ENCODE data around the gene FABP2. TPM values are rescaled to one million over a fixed set of nuclear protein-coding genes. Genes with fewer than 3 reads are reported as not detected.

The FABP2 gene
- total RNA-seq, 1 experiment from 2014 or later = not detected

DNA sequence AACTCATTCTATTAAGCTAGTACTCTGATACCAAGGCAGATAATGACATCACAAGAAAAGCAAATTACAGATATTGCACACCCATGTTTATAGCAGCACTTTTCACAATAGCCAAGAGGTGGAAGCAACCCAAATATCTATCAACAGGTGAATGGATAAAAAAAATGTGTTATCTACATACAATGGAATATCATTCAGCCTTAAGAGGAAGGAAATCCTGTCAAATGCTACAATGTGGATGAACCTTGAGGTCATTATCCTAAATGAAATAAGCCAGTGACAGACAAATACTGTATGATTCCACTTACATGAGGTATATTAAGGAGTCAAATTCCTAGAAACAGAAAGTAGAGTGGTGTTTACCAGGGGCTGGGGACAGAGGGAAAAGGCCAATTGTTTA is 14.3 kb downstream of the FABP2 start:
- TF ChIP-seq EZH2 (IDR thresholded peaks at IDR 0.05; ENCODE audit: borderline replicate concordance, low read depth, low read length, poor library complexity, severe bottlenecking) = no peak
- TF ChIP-seq, protein P1, sequence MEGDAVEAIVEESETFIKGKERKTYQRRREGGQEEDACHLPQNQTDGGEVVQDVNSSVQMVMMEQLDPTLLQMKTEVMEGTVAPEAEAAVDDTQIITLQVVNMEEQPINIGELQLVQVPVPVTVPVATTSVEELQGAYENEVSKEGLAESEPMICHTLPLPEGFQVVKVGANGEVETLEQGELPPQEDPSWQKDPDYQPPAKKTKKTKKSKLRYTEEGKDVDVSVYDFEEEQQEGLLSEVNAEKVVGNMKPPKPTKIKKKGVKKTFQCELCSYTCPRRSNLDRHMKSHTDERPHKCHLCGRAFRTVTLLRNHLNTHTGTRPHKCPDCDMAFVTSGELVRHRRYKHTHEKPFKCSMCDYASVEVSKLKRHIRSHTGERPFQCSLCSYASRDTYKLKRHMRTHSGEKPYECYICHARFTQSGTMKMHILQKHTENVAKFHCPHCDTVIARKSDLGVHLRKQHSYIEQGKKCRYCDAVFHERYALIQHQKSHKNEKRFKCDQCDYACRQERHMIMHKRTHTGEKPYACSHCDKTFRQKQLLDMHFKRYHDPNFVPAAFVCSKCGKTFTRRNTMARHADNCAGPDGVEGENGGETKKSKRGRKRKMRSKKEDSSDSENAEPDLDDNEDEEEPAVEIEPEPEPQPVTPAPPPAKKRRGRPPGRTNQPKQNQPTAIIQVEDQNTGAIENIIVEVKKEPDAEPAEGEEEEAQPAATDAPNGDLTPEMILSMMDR (conservative IDR thresholded peaks at IDR 0.05; ENCODE audit: low read depth, low read length) = no peak
- POLR2A ChIA-PET (ENCODE audit: low non-redundant PET) = no interaction called here
- BruUV-seq (replicated peaks) = no TSS peak

DNA sequence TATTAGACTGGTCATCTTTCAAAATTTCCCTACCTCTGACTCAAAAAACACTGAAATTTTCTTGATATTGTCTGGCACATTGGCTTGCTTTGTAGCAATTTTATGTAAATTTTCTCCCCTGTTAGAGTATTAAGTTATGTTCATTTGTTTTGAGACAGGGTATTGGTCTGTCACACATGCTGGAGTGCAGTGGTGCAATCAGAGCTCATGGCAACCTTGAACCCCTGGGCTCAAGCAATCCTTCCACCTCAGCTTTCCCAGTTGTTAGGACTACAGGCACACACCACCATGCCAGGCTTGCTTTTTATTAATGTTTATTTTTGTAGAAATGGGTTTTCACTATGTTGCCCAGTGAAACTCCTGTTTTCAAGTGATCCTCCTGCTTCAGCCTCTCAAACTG is 17.5 kb downstream of the FABP2 start:
- Histone ChIP-seq H3K27ac (ENCODE audit: low read depth, low read length, poor library complexity, severe bottlenecking) (no peak overlapping the region), H3K4me3 (ENCODE audit: low read depth, low read length, poor library complexity, severe bottlenecking) (no peak overlapping the region), H3K9me3 (ENCODE audit: low read depth, low read length, poor library complexity, severe bottlenecking) (no peaks in the 10 kb centered on the region), H3K36me3 (ENCODE audit: insufficient read depth, low read length, poor library complexity, severe bottlenecking) (no peaks in the 10 kb centered on the region), H3K27me3 (replicated peaks; ENCODE audit: insufficient read depth, low read depth, low read length, poor library complexity) (no peaks in the 10 kb centered on the region), H3K4me1 (ENCODE audit: insufficient read depth, low read length, poor library complexity, severe bottlenecking) (no peaks in the 10 kb centered on the region)
- ChIA-PET POLR2A (ENCODE audit: low non-redundant PET) (no interaction called here), CTCF (no interaction called here)
- no peak for DNase-seq (ENCODE audit: low spot score)
- intact Hi-C loops (cut with micrococcal nuclease; ENCODE audit: unreplicated experiment) = no loop called here
- BruUV-seq (replicated peaks) = no TSS peak
- TF ChIP-seq, protein P1 (conservative IDR thresholded peaks at IDR 0.05; ENCODE audit: low read depth, low read length) = no peak
- no peak for TF ChIP-seq EZH2 (IDR thresholded peaks at IDR 0.05; ENCODE audit: borderline replicate concordance, low read depth, low read length, poor library complexity, severe bottlenecking)

More for the DNA sequence above, 14.3 kb downstream of the FABP2 start:
- intact Hi-C loops (cut with micrococcal nuclease; ENCODE audit: unreplicated experiment) = no loop called here
- H3K36me3 ChIP-seq (ENCODE audit: insufficient read depth, low read length, poor library complexity, severe bottlenecking) = no peaks in the 10 kb centered on the region
- no peak overlapping the region for H3K27ac ChIP-seq (ENCODE audit: low read depth, low read length, poor library complexity, severe bottlenecking)
- no peaks in the 10 kb centered on the region for H3K4me1 ChIP-seq (ENCODE audit: insufficient read depth, low read length, poor library complexity, severe bottlenecking)
- CTCF ChIA-PET = no interaction called here
- H3K4me3 ChIP-seq (ENCODE audit: low read depth, low read length, poor library complexity, severe bottlenecking) = no peak overlapping the region
- no peaks in the 10 kb centered on the region for H3K27me3 ChIP-seq (replicated peaks; ENCODE audit: insufficient read depth, low read depth, low read length, poor library complexity)
- no peak for DNase-seq (ENCODE audit: low spot score)
- H3K9me3 ChIP-seq (ENCODE audit: low read depth, low read length, poor library complexity, severe bottlenecking) = no peaks in the 10 kb centered on the region

DNA sequence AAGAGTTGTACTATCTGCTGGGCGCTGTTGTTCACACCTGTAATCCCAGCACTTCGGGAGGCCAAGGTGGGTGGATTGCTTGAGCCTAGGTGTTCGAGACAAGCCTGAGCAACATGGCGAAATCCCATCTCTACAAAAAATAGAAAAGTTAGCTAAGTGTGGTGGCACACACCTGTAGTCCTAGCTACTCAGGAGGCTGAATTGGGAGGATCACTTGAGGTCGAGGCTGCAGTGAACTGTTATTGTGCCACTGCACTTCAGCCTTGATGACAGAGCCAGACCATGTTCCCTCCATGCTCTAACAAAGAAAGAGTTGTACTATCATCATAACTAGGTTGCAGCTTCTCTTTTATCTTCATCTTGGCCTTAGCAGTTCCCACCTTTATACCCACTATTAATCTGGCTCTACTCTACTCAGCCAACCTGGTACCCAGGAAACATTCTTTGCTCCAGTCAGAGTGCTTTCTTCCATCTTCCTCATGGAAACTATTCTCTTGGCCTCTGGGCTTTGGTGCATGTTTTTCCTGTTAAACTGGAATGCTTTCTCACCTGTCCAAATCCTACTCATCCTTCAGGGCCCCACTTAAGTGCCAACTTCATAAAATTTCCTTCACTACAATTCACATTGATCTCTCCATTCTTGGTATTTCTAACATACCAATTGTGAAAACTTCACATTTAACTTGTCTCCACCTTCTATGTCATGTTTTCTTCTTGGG is 18.2 kb downstream of the FABP2 start:
- Histone ChIP-seq H3K27ac (ENCODE audit: low read depth, low read length, poor library complexity, severe bottlenecking) (no peak overlapping the region), H3K4me1 (ENCODE audit: insufficient read depth, low read length, poor library complexity, severe bottlenecking) (peaks cover 5% of the 10 kb centered on the region), H3K27me3 (replicated peaks; ENCODE audit: insufficient read depth, low read depth, low read length, poor library complexity) (no peaks in the 10 kb centered on the region), H3K4me3 (ENCODE audit: low read depth, low read length, poor library complexity, severe bottlenecking) (no peak overlapping the region), H3K36me3 (ENCODE audit: insufficient read depth, low read length, poor library complexity, severe bottlenecking) (no peaks in the 10 kb centered on the region), H3K9me3 (ENCODE audit: low read depth, low read length, poor library complexity, severe bottlenecking) (no peaks in the 10 kb centered on the region)
- DNase-seq (ENCODE audit: low spot score) = no peak
- POLR2A ChIA-PET (ENCODE audit: low non-redundant PET) = no interaction called here
- no peak for TF ChIP-seq EZH2 (IDR thresholded peaks at IDR 0.05; ENCODE audit: borderline replicate concordance, low read depth, low read length, poor library complexity, severe bottlenecking)
- TF ChIP-seq, protein P1 (conservative IDR thresholded peaks at IDR 0.05; ENCODE audit: low read depth, low read length) = no peak
- no TSS peak for BruUV-seq (replicated peaks)
- intact Hi-C loops (cut with micrococcal nuclease; ENCODE audit: unreplicated experiment) = no loop called here
- CTCF ChIA-PET = no interaction called here

All from A673 (cell line).